ENCODE results near the gene PNLIPRP3.

PNLIPRP3 gene

DNA sequence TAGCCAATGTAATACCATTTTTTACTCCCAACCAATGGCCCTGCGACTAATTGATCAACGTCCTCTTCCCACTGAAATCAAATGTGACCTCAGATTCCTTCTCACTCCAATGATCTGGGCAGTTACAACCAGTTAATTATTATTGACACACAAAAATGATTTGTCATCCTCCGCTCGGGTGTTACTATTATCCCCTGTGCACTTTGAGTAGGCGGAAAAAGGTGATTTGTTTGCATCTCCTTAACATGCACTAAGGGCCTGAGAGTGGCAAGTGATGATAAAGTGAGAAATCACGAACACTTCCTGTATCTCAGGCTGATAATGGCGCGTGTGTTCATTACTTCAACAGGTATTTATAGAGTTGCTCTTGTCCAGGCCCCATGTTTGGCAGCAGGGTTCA is 77.1 kb downstream of the PNLIPRP3 start:
- TF ChIP-seq, protein P1, sequence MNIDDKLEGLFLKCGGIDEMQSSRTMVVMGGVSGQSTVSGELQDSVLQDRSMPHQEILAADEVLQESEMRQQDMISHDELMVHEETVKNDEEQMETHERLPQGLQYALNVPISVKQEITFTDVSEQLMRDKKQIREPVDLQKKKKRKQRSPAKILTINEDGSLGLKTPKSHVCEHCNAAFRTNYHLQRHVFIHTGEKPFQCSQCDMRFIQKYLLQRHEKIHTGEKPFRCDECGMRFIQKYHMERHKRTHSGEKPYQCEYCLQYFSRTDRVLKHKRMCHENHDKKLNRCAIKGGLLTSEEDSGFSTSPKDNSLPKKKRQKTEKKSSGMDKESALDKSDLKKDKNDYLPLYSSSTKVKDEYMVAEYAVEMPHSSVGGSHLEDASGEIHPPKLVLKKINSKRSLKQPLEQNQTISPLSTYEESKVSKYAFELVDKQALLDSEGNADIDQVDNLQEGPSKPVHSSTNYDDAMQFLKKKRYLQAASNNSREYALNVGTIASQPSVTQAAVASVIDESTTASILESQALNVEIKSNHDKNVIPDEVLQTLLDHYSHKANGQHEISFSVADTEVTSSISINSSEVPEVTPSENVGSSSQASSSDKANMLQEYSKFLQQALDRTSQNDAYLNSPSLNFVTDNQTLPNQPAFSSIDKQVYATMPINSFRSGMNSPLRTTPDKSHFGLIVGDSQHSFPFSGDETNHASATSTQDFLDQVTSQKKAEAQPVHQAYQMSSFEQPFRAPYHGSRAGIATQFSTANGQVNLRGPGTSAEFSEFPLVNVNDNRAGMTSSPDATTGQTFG (tag by site-specific recombination; IDR thresholded peaks at IDR 0.05; ENCODE audit: borderline replicate concordance) = no peak
- TF ChIP-seq ZNF274 (IDR thresholded peaks at IDR 0.05; ENCODE audit: low read length) (no peak), ZNF274 (tag by site-specific recombination; IDR thresholded peaks at IDR 0.05; ENCODE audit: borderline replicate concordance) (no peak), ZNF433 (tag by site-specific recombination; IDR thresholded peaks at IDR 0.05; ENCODE audit: low read depth) (no peak), ZNF561 (tag by site-specific recombination; IDR thresholded peaks at IDR 0.05; ENCODE audit: borderline replicate concordance) (no peak), ZSCAN16 (tag by site-specific recombination; IDR thresholded peaks at IDR 0.05) (no peak), ZNF221 (tag by site-specific recombination; IDR thresholded peaks at IDR 0.05; ENCODE audit: borderline replicate concordance) (no peak), RBAK (tag by site-specific recombination; IDR thresholded peaks at IDR 0.05) (no peak), ZNF658 (tag by site-specific recombination; IDR thresholded peaks at IDR 0.05) (no peak)
- TF ChIP-seq, protein P2, sequence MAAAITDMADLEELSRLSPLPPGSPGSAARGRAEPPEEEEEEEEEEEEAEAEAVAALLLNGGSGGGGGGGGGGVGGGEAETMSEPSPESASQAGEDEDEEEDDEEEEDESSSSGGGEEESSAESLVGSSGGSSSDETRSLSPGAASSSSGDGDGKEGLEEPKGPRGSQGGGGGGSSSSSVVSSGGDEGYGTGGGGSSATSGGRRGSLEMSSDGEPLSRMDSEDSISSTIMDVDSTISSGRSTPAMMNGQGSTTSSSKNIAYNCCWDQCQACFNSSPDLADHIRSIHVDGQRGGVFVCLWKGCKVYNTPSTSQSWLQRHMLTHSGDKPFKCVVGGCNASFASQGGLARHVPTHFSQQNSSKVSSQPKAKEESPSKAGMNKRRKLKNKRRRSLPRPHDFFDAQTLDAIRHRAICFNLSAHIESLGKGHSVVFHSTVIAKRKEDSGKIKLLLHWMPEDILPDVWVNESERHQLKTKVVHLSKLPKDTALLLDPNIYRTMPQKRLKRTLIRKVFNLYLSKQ (tag by site-specific recombination; IDR thresholded peaks at IDR 0.05; ENCODE audit: borderline replicate concordance) = no peak
- TF ChIP-seq, protein P3, sequence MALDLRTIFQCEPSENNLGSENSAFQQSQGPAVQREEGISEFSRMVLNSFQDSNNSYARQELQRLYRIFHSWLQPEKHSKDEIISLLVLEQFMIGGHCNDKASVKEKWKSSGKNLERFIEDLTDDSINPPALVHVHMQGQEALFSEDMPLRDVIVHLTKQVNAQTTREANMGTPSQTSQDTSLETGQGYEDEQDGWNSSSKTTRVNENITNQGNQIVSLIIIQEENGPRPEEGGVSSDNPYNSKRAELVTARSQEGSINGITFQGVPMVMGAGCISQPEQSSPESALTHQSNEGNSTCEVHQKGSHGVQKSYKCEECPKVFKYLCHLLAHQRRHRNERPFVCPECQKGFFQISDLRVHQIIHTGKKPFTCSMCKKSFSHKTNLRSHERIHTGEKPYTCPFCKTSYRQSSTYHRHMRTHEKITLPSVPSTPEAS (tag by site-specific recombination; IDR thresholded peaks at IDR 0.05) = no peak
- TF ChIP-seq, protein P4, sequence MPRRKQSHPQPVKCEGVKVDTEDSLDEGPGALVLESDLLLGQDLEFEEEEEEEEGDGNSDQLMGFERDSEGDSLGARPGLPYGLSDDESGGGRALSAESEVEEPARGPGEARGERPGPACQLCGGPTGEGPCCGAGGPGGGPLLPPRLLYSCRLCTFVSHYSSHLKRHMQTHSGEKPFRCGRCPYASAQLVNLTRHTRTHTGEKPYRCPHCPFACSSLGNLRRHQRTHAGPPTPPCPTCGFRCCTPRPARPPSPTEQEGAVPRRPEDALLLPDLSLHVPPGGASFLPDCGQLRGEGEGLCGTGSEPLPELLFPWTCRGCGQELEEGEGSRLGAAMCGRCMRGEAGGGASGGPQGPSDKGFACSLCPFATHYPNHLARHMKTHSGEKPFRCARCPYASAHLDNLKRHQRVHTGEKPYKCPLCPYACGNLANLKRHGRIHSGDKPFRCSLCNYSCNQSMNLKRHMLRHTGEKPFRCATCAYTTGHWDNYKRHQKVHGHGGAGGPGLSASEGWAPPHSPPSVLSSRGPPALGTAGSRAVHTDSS (tag by site-specific recombination; IDR thresholded peaks at IDR 0.05) = no peak
- TF ChIP-seq, protein P5, sequence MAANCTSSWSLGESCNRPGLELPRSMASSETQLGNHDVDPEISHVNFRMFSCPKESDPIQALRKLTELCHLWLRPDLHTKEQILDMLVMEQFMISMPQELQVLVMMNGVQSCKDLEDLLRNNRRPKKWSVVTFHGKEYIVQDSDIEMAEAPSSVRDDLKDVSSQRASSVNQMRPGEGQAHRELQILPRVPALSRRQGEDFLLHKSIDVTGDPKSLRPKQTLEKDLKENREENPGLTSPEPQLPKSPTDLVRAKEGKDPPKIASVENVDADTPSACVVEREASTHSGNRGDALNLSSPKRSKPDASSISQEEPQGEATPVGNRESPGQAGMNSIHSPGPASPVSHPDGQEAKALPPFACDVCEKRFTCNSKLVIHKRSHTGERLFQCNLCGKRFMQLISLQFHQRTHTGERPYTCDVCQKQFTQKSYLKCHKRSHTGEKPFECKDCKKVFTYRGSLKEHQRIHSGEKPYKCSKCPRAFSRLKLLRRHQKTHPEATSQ (tag by site-specific recombination; IDR thresholded peaks at IDR 0.05) = no peak
- TF ChIP-seq, protein P6, sequence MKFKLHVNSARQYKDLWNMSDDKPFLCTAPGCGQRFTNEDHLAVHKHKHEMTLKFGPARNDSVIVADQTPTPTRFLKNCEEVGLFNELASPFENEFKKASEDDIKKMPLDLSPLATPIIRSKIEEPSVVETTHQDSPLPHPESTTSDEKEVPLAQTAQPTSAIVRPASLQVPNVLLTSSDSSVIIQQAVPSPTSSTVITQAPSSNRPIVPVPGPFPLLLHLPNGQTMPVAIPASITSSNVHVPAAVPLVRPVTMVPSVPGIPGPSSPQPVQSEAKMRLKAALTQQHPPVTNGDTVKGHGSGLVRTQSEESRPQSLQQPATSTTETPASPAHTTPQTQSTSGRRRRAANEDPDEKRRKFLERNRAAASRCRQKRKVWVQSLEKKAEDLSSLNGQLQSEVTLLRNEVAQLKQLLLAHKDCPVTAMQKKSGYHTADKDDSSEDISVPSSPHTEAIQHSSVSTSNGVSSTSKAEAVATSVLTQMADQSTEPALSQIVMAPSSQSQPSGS (tag by site-specific recombination; IDR thresholded peaks at IDR 0.05; ENCODE audit: low read depth) = no peak
- Histone ChIP-seq H3K36me3 (ENCODE audit: control insufficient read depth in 2 of 2, insufficient read depth in 1 of 2, low read length in 2 of 2) (no peaks in the 10 kb centered on the region), H3K27ac (ENCODE audit: extremely low read depth, low read depth, low read length) (no peak overlapping the region), H3K9me3 (ENCODE audit: control insufficient read depth, insufficient read depth, low read depth, low read length) (no peaks in the 10 kb centered on the region), H3K4me3 (ENCODE audit: low read depth, low read length) (no peak overlapping the region), H3K4me1 (ENCODE audit: control insufficient read depth, insufficient read depth, low read length) (no peaks in the 10 kb centered on the region)
- CTCF ChIA-PET = interaction anchor here (0.6 to 1.5 kb wide), 4 partner anchors 8 to 288 kb away, joined by 3 to 5 read pairs (median 4); no protein-coding TSS in a partner anchor
- POLR2A ChIA-PET = no interaction called here

DNA sequence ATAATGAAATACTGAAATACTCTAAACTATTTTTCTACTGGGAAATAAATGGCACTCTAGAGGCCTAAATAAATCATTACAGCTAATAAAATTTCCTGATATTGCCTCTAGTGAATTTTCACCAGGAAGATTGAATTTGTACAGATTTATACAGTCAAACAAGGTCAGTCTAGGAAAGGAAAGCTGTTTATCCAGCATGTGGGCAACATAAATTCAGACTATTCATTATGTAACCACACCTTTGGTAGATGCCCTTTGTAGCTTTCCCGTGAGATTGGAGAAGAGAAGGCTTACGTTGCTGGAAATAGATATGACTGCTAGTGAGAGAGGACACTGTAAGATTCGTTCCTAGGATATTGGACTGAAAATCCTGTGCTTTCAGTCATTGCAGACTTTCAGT is 82.9 kb downstream of the PNLIPRP3 start:
- Histone ChIP-seq H3K9me3 (ENCODE audit: control insufficient read depth, insufficient read depth, low read depth, low read length) (no peaks in the 10 kb centered on the region), H3K36me3 (ENCODE audit: control insufficient read depth in 2 of 2, insufficient read depth in 1 of 2, low read length in 2 of 2) (no peaks in the 10 kb centered on the region), H3K4me3 (ENCODE audit: low read depth, low read length) (no peak overlapping the region), H3K27ac (ENCODE audit: extremely low read depth, low read depth, low read length) (no peak overlapping the region), H3K4me1 (ENCODE audit: control insufficient read depth, insufficient read depth, low read length) (no peaks in the 10 kb centered on the region)
- ChIA-PET POLR2A (no interaction called here), CTCF (interaction anchor here (0.7 kb wide), 2 partner anchors 281 to 1175 kb away, joined by 3 read pairs; no protein-coding TSS in a partner anchor)
- TF ChIP-seq ZNF624 (tag by site-specific recombination; IDR thresholded peaks at IDR 0.05) = no peak
